ENCODE measurements around the gene NEDD1.

Gene NEDD1

DNA sequence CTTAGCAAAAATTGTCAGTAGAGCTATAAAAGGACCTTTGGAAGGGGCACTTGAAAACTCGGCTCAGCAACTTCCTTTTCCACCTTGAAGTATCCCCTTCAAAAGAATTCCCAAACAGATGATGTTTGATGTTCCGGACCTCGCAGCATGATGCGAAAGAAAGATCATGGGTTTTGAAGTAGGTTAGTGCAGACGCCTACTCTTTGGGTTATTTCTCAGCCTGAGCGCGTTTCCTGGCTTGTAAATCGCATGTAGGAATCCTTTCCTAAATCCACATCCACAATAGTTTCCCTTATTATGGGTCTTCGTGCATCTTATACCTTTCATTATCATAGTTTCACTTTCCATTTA, 584 bp upstream of the NEDD1 start:
- no peak for DNase-seq

DNA sequence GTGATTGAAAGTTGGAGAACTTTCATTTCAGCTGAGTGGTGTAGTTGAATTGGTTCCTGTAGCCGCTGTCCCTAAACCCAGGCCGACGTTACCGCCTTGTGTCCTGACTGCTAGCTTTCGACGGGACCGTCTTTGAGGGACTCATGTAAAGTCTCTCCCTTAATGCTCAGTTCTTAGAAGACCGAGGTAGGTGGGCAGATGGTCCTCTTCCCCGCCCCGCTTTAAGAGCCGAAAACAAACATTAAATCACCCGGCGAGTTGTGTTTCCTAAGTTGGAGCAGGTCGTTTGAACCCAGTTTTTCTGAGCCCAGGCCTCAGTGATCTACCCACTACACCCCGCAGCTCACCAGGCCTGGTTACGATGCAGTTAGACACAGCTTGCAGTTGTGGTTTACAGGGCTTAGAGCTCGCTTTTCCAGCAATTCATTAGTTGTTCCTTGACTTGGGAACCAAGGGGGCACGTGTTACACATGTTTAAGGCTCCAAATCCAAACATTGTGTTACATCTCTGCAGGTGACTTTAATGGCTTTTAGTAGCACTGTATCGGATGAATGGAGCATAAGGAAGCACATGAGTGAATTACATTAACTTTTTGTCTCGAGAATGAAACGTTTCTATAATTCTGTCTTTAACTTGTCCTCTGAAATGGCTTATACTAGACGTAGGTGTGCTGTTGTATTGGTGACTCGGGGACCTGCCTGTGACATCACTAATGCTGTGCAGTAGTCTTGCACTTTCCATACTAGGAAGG, 790 bp downstream of the NEDD1 start:
- DNase-seq = no peak

DNA sequence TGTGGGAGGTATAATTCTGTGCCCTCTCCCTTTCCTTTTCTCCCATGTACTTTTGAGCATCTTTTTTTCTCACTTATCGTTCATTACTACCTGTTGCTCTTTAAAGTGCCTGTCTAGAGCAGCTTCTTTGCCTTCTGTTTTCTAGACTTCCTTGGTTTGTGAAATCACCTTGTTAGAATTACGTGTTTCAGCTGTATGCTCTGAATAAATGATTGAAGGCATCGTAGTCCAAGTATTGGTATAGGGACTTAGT, 1.3 kb downstream of the NEDD1 start:
- no peak for DNase-seq

DNA sequence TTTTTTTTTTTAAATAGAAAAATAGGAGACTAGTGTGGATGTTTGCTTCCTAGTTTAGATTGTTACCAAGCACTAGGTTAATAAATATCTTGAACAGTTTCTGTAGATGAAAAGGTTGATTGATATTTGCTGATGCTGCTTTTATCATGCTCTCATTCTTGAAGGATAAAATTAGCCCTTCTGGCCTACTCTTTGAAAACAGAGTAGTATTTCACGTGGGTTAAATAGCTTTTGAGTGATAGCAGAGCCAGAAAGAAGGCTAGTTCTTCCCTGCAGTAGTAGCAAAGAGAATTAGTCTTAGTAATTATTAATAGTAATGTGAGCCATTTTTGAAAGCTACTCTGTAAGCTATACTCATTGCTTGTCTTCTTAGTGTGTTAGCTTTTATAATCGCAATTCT, 5.2 kb downstream of the NEDD1 start:
- no peak for DNase-seq

DNA sequence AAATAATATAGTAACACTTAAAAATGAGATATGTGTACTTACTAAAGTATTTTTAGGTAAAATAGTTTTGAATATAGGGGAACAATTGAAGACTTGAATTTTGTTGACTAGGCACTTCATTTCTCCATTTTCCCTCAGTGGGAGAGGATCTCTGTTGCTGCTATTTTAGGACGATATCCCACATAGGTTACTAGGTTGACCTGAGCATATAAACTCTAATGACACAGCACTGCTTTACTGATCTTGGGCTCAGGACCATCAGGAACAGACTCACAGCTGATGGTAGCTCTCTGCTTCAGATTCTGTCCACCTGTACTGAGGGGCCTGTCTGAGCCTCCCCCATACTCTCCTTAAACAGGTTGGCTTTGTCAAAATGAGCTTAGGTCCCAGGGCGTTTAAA, 5.9 kb downstream of the NEDD1 start:
- no peak for DNase-seq

DNA sequence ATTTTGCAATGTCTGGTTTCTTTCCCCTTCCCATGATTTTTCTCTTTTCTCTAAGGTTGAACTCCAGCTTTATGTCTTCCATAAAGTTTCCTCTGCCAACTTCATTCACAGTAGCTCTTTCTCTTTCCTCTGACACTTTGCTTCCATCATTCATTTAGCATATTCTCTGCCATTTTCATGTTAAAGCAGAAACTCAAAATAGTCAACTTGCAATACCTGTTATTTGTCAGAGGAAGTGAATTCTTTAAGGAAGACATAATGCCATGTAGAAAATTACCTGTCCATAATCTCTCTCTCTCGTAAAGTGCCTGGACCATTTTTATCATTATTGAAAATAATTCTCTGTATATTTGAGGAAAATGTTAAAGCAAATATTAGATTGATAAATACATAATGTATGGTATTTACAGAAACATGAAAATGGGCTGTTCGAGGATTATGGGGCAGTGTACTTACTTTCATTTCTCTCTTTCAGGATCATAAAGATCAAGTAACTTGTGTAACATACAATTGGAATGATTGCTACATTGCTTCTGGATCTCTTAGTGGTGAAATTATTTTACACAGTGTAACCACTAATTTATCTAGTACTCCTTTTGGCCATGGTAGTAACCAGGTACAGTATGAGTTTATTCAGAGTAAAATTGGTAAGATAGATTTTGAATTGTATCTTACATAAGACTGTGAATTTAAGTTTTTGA, 12.6 kb downstream of the NEDD1 start:
- DNase-seq = no peak

DNA sequence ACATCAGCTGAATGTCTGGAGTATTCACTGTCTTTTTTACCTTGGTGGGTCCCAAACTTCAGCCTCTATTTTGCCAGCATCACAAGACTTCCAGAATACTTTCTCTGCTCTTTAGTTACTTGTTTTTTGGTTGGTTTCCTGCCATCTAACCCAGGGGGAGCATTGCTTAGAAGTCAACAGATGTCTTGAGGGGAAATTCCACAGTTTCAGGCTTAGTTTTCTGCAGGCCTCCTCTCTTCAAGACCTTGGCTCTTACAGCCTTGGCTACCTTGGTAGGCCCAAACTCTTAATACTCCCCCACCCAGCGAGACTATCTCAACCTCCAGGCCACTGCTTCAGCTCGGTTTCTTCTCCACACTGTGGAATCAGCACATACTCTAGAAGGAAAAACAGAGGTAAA, 41.7 kb downstream of the NEDD1 start:
- DNase-seq = no peak

DNA sequence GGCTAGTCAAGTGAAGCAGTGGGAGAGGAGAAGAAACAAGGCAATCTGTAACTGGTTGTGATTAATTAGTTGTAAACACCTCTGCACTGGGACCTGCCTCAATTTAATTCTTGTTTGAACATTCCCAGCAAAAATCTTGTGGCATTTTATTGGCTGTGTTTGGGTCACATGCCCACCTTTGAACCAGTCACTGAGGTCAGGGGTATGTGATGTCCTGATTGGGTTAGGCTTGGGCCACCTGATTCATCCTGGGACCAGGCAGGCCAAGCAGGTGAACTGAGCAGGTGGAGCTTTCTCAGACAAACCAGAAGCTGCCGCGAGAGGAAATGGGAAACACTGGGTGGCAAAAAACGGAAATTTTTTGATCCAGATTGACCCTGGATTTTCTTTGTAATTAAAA, 72.5 kb downstream of the NEDD1 start:
- DNase-seq = no peak

DNA sequence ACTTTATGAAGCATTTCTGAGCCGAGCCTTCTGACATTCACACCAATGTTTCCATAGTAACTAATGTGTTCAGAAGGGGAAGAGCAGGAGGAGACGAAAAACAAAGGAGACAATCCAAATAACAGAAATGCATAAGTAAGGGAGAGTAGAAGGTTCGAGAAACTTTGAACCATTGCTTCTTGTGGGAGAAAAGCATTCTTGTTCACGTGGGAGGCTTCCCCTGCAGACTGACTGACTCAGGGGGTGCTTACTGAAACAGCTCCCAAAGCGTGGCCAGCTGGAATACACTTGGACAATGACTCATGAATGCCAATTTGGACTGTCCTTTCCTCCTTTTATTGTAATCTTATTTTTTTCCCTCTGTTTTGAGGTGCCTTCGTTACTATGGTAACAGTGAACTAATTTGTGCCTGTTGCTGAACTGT, 73.9 kb downstream of the NEDD1 start:
- no peak for DNase-seq

DNA sequence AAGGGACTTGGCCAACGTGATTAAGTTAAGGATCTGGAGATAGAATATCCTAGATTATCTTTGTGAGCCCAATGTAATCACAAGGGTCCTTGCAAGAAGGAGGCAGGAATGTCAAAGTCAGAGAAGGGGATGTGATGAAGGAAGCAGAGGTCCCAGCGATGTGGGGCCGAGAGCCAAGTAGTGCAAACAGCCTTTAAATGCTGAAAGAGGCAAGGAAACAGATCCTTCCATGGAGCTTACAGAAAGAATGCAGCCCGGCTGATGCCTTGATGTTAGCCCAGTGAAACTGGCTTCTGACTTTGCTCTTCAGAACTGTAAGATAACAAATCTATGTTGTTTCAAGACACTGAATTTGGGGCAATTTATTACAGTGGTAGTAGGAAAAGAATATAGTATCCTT, 74.9 kb downstream of the NEDD1 start:
- DNase-seq = no peak

DNA sequence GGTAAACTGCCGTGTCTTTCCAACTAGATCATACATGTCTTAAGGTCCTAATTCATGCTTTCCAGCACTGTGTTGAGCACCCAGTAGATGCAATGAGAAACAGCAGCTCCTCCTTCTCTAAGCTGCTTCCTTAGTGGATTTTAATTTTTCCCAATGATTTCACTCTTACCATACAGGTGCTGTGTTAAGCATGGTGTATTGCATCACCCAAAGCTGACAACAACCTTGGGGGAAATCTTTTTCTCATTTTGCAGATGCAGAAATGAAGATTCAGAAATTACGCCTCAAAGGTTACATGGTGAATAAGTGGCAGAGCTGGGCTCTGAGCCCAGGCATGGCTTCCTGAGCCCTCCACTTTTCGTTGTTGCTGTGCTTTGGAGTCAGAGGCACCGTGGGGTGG, 75.6 kb downstream of the NEDD1 start:
- no peak for DNase-seq

DNA sequence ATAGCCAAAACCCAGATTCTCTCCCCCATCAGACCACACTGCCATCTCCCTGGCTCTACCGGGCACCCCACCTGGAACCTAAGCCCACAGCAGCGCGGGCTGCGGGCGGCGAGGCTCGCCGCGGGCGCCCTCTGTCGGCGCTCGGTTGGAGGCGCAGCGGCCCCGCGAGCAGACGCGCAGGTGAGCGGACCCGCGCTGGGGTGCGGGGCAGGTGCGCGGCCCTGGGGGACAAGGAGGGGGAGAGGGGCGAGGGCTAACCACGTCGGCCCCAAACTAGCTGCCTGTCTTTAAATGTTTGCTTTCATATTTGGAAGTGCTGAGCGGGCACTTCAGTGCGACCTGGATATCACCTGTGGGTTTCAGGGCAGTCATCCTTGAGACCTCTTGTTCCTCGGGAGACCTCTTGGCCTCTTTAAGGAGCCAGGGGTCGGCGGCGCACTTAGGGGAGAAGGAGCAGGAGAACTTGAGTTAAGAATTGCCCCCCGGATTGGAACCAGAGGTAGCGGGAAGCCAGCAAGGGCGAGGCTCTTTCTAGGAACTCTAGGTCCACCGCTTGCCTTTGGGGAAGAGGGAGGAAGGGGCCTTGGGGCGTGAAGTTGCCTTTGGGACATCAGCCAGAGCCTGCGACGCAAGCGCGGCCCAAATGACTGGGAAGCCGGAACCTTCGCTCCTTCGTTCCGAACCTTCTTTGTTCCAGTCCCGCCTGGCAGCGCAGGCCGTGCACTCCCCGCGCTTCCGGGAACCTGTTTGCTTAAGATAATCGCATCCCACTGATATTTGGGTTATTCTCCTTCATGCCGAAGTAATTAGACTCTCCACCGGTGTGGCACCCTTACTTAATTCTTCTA, 78.7 kb downstream of the NEDD1 start:
- DNase-seq = no peak

DNA sequence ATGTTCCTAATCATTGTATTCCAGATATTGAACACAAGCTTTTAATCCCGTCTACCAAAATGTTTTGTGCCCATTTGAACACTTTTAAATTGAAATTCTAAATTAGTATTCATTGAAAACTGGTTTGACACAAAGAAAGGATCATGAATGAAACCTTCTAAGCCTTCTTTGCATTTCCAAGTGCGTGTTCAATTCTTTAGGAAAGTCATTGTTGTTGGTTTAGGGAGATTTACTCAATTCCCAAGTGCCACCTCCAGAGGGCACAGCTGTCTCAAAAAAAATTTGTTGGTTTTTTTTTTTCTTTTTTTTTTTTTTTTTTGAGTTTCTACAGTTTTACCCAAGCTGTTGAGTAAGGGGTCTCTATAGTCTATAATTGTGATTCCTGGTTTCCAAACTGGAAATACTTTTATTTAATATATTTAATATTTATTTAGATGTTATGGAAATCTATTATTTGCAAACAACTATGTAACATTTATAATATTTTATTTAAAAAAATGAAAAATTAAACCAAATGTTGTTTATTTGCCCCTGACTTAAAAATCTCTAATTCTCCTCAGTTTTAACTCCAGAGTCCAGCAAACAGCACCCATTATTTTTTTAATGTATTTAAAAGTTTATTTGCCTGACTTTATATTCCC, 79.9 kb downstream of the NEDD1 start:
- DNase-seq = no peak

DNA sequence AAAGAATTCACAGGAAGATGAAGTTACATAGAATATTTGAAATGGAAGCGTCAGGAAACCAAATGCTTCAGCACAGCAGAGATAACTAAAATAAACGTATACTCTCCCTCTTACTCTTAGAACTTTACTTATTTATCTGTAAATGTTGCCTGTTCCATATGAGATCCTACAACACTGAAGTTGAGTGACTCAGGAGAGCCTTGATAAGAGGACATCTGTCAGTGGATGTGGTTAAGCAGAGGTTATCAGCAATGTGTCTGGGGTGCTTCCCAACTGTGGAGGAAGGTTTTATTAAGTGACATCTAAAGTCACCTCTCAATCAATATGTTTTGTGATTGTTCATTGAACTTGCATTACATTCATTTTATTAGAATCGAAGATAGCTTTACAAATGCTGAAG, 81.9 kb downstream of the NEDD1 start:
- DNase-seq = no peak

DNA sequence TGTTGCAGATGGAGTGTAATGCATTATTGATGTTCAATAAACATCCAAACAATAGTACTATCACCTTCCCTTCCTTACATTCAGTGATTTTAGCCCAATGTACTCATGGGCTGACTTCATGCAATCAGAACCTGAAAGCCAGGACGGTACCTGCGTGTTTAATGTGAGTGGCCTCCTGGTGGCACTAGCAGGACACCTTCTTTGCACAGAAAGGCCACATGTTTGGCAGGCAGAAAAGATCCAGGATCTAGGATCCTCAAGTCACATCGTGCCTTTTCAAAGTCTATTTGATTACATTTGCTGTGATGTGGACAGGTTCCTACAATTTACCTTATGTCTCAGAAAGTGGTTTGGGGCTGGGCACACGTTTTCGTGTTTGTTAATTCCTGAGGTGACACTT, 82.9 kb downstream of the NEDD1 start:
- DNase-seq = no peak

DNA sequence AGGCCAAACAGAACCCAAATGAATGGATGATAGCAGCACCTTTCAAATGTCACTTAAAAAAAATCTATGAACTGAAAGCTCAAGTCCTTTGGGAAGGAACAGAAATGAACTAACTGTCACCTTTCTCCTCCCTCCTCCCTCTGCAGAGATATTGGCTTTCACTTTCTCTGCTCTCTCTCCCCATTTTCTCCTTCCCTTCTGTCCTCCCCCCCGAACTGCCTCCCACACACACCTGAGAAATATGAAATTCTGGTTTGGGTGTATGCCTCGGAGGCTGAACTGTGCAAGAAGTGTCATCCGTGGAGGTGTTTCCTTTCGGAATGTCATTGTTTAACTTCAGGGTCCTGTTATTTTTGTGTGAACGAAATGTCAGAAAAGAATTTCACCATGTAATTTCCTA, 87.8 kb downstream of the NEDD1 start:
- DNase-seq = no peak

DNA sequence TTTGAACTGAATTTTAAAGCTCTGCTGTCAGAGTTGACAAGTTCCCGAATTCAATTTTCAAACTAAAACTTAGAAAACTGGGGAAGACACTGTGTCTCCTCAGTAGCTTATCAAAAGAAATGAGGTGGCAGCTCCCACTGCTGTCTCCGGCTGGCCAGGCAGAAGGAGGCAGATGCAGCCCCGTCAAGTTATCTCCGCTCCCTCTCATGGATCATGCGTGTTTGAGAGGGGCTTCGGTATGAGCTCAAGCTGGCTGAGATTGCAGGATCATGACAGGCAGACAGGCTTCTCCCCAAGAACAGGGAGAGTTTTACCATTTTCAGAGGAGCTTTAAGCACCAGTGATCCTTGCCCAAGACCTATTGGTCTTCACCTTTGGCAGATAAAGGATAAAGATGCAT, 88.8 kb downstream of the NEDD1 start:
- DNase-seq = no peak

DNA sequence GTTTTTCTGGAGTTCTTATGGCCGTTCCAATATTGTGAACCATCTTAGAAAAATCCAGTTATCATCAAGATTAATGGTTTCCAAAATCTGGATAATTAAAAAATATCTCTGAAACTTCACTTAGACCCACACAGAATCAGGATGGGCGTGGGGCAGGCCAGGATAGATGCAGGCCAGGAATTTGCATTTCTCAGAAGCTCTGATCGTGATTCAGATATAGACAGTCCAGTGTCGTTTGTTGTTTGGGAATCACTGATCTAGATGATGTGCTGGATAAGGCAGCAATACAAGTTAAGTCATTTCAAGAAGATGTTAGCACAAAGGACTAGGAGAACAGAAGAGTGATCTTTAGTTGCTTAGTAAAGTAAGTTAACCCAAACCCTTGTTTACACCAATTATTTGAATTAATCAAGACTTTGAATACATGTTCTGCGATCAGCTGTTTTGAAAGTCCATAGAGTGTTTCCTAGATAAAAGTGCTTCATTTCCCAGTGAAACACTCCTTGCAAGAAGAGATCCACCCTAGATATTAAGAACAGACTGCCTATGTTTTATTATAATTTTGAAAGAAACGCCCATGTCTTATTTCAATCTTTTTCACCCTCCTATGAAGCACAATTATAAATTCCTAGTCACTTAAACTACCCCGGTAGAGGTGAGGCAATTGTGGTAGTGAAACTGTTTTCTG, 90.9 kb downstream of the NEDD1 start:
- DNase-seq = no peak

DNA sequence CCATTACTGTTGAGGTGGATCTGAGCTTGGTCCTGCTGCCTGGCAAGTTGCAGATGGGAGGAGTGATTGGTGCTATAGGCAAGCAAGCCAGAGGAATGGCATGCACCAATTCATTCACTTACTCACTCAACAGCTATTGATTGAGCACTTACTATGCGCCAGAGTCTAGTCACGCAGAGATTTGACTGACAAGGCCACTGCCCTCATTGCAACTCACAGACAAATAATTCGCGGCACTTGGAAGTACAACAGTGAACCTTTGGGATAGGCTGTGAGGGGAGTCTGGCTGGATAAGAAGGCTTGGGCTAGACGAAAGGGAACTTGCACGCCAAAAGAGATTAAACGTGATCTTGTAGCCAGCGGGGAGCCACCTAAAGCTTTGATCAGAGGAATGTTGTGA, 96.2 kb downstream of the NEDD1 start:
- DNase-seq = no peak

Data from SIG-M5 (cell line).